Mesendoderm (in vitro differentiated cells): Measurements from ENCODE around the gene NDUFC2.
A peak's percentile ranks its signal among the peaks of the same experiment; 100 is the strongest.
"Not testable (repeated sequence)": the region's sequence is repeated elsewhere in the genome, so short reads cannot be mapped to it uniquely, and the experiment has no call there.

ENCODE experiments used
- DNase-seq: peaks from one replicate; pipeline ENCODE4 v3.0.0; 2013
- H2AK5ac ChIP-seq: 2 replicates; pipeline ENCODE4 v1.6.1; 2013; ENCODE audit warnings: low read length, inconsistent platforms
- H2BK120ac ChIP-seq: 2 replicates; pipeline ENCODE4 v1.6.1; 2013; ENCODE audit warnings: low read depth, mild to moderate bottlenecking, low read length, moderate library complexity, mixed read lengths
- H2BK15ac ChIP-seq: replicated peaks from 2 replicates; pipeline ENCODE4 v1.6.1; 2013; ENCODE audit warnings: low read depth, mild to moderate bottlenecking, moderate library complexity
- H2BK5ac ChIP-seq: 2 replicates; pipeline ENCODE4 v1.6.1; 2013; ENCODE audit warnings: low read length, inconsistent platforms
- H3K18ac ChIP-seq: 2 replicates; pipeline ENCODE4 v1.6.1; 2013; ENCODE audit warnings: mild to moderate bottlenecking, low read length, mixed read lengths
- H3K23ac ChIP-seq: one replicate; pipeline ENCODE4 v1.6.1; 2013; ENCODE audit warnings: low read length
- H3K27ac ChIP-seq: 2 replicates; pipeline ENCODE4 v1.5.1; 2013; ENCODE audit warnings: low read depth, mild to moderate bottlenecking, inconsistent platforms, low read length, moderate library complexity
- H3K27me3 ChIP-seq: 2 replicates; pipeline ENCODE4 v1.6.1; 2013; ENCODE audit warnings: low read length, control low read depth, mild to moderate bottlenecking, inconsistent platforms; ENCODE audit not compliant: insufficient read depth, poor library complexity
- H3K36me3 ChIP-seq: 2 replicates; pipeline ENCODE4 v1.6.1; 2013; ENCODE audit warnings: low read length, inconsistent platforms; ENCODE audit not compliant: control insufficient read depth, insufficient read depth
- H3K4ac ChIP-seq: one replicate; pipeline ENCODE4 v1.6.1; 2013; ENCODE audit warnings: low read depth, mild to moderate bottlenecking, low read length, moderate library complexity
- H3K4me1 ChIP-seq: 2 replicates; pipeline ENCODE4 v1.6.1; 2013; ENCODE audit warnings: low read depth, low read length, inconsistent platforms; ENCODE audit not compliant: control insufficient read depth
- H3K4me2 ChIP-seq: 2 replicates; pipeline ENCODE4 v1.6.1; 2013; ENCODE audit warnings: low read length
- H3K4me3 ChIP-seq: 2 replicates; pipeline ENCODE4 v1.5.1; 2013; ENCODE audit warnings: mild to moderate bottlenecking, low read length
- H3K56ac ChIP-seq: one replicate; pipeline ENCODE4 v1.6.1; 2013; ENCODE audit warnings: low read length
- H3K79me1 ChIP-seq: 2 replicates; pipeline ENCODE4 v1.6.1; 2013; ENCODE audit warnings: low read length, inconsistent platforms
- H3K79me2 ChIP-seq: 2 replicates; pipeline ENCODE4 v1.6.1; 2013; ENCODE audit warnings: mild to moderate bottlenecking, low read length; ENCODE audit not compliant: control insufficient read depth, insufficient read depth
- H3K9ac ChIP-seq: 2 replicates; pipeline ENCODE4 v1.6.1; 2013; ENCODE audit warnings: low read length, inconsistent platforms
- H4K5ac ChIP-seq: one replicate; pipeline ENCODE4 v1.6.1; 2013; ENCODE audit warnings: low read length
- H4K8ac ChIP-seq: one replicate; pipeline ENCODE4 v1.6.1; 2013; ENCODE audit warnings: low read depth, mild to moderate bottlenecking, control low read depth, low read length, moderate library complexity
- WGBS: extraction: QIAGEN DNeasy Blood & Tissue Kit; methylation state at CpG from one replicate; pipeline ENCODE4 v1.1.7; 2013; ENCODE audit warnings: low lambda C conversion rate, missing lambda C conversion rate; ENCODE audit not compliant: insufficient coverage; ENCODE audit errors: extremely low coverage; 5-methylcytosine and 5-hydroxymethylcytosine counted together

The NDUFC2 gene

DNA sequence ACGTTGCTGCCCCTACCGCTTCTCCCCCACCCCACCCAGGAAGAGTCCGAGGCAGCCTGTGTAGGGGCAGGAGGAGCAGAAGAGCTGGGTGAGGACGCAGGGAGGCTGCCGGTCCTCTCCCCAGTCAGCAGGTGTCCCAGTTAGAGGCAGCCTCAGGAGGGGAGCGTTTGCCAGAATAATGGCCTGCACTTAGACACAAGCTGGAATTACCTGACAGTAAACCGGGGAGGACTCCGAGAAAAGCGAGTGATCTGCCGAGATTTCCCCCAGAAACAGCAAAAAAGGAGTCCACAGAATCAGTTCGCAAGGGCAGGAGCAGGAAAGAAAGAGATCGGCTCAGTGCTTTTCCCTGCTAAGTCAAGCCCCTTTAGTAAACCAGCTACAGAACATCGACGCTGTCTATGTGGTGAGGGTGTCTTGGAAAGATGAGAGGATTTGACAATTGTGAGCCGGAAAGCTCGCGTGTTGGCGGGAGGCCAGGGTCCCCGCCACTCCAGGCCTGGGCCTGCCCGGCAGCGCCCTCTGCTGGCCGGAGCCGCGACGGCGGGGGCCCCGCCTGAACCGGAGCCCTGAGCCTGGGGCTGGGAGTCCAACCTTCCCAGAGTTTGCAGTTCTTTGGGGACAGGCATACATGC is 33.7 kb downstream of the NDUFC2 start:
- peak overlapping the region; percentile 71 for H3K4me2 ChIP-seq

DNA sequence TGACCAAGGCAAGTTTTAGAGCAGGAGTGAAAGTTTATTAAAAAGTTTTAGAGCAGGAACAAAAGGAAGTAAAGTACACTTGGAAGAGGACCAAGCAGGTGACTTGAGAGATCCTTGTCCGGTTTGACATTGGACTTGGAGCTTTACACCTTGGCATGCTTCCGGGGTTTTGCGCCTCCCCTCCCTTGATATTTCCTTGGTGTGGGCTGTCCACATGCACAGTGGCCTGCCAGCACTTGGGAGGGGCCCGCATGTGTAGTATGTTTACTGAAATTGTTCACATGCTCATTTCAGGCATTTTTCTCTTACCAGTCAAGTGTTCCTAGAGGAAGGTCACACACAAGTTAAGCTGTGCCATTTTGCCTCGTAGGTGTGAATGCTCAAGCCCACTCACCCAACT is 35.0 kb downstream of the NDUFC2 start:
- Histone ChIP-seq H3K27ac (no peak overlapping the region), H2BK15ac (no peak overlapping the region), H4K5ac (no peak overlapping the region), H3K23ac (no peak overlapping the region), H3K4me3 (no peak overlapping the region), H3K4me1 (peaks cover 2% of the 10 kb centered on the region), H3K79me2 (no peaks in the 10 kb centered on the region), H3K79me1 (no peaks in the 10 kb centered on the region), H4K8ac (no peak overlapping the region), H2BK120ac (no peak overlapping the region), H2BK5ac (no peak overlapping the region), H2AK5ac (no peak overlapping the region), H3K56ac (no peak overlapping the region), H3K4me2 (no peak overlapping the region), H3K18ac (no peak overlapping the region), H3K36me3 (no peaks in the 10 kb centered on the region), H3K9ac (no peak overlapping the region), H3K27me3 (no peaks in the 10 kb centered on the region), H3K4ac (no peak overlapping the region)
- DNase-seq = no peak
- no CpG with 5 or more reads among the region's 5 CpGs for WGBS

More for the DNA sequence above, 33.7 kb downstream of the NDUFC2 start:
- Histone ChIP-seq H3K4me3 (no peak overlapping the region), H2BK15ac (no peak overlapping the region), H3K18ac (no peak overlapping the region), H3K23ac (no peak overlapping the region), H3K4me1 (peaks cover 5% of the 10 kb centered on the region), H3K56ac (peak overlapping the region; percentile 83), H2AK5ac (no peak overlapping the region), H4K5ac (no peak overlapping the region), H2BK120ac (no peak overlapping the region), H3K79me2 (no peaks in the 10 kb centered on the region), H3K79me1 (no peaks in the 10 kb centered on the region), H3K4ac (no peak overlapping the region), H3K36me3 (no peaks in the 10 kb centered on the region), H4K8ac (no peak overlapping the region), H3K9ac (peak overlapping the region; percentile 55), H2BK5ac (no peak overlapping the region), H3K27ac (no peak overlapping the region), H3K27me3 (no peaks in the 10 kb centered on the region)
- WGBS = no CpG with 5 or more reads among the region's 28 CpGs
- peak; percentile 63 for DNase-seq

DNA sequence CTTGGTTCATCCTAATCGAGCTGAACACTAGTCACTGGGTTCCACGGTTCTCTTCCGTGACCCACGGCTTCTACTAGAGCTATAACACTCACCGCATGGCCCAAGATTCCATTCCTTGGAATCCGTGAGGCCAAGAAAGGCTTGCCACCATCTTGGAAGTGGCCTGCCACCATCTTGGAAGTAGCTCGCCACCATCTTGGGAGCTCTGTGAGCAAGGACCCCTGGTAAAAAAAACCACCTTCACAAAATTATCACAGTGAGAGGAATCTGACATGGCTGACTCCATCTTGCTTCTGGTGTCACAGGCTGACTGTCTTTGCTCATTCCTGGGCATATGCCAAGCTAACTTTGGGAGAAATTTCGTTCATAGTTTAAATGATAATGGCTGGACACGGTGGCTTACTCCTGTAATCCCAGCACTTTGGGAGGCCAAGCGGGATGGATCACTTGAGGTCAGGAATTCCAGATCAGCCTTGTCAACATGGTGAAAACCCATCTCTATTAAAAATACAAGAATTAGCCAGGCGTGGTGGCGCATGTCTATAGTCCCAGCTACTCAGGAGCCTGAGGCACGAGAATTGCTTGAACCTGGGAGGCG is 37.7 kb downstream of the NDUFC2 start:
- Histone ChIP-seq H2BK5ac (no peak overlapping the region), H4K8ac (no peak overlapping the region), H3K4me3 (no peak overlapping the region), H3K27me3 (no peaks in the 10 kb centered on the region), H3K36me3 (no peaks in the 10 kb centered on the region), H3K9ac (no peak overlapping the region), H3K27ac (no peak overlapping the region), H3K4me2 (no peak overlapping the region), H2BK15ac (no peak overlapping the region), H3K4me1 (peaks cover 2% of the 10 kb centered on the region), H2AK5ac (no peak overlapping the region), H3K56ac (no peak overlapping the region), H3K18ac (no peak overlapping the region), H3K79me1 (no peaks in the 10 kb centered on the region), H3K79me2 (no peaks in the 10 kb centered on the region), H3K23ac (no peak overlapping the region), H3K4ac (no peak overlapping the region), H2BK120ac (no peak overlapping the region), H4K5ac (no peak overlapping the region)
- DNase-seq = no peak
- no CpG with 5 or more reads among the region's 14 CpGs for WGBS

DNA sequence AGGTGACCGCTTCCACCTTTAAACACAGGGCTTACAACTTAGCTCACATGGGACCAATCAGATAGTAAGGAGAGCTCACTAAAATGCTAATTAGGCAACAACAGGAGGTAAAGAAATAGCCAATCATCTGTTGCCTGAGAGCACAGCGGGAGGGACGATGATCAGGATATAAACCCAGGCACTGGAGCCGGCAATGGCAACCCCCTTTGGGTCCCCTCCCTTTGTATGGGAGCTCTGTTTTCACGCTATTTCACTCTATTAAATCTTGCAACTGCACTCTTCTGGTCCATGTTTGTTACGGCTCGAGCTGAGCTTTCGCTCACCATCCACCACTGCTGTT is 38.3 kb downstream of the NDUFC2 start:
- H3K56ac ChIP-seq, H3K79me2 ChIP-seq, H3K4me1 ChIP-seq, H3K27ac ChIP-seq, H3K4ac ChIP-seq, H3K27me3 ChIP-seq, H3K23ac ChIP-seq, H2BK120ac ChIP-seq, H4K8ac ChIP-seq, H3K4me2 ChIP-seq, H2AK5ac ChIP-seq, H3K18ac ChIP-seq, H2BK15ac ChIP-seq, H3K36me3 ChIP-seq, H3K4me3 ChIP-seq, H3K79me1 ChIP-seq, H2BK5ac ChIP-seq, H3K9ac ChIP-seq, H4K5ac ChIP-seq: not testable (repeated sequence)
- DNase-seq = peak; percentile 26
- no CpG with 5 or more reads among the region's 8 CpGs for WGBS

DNA sequence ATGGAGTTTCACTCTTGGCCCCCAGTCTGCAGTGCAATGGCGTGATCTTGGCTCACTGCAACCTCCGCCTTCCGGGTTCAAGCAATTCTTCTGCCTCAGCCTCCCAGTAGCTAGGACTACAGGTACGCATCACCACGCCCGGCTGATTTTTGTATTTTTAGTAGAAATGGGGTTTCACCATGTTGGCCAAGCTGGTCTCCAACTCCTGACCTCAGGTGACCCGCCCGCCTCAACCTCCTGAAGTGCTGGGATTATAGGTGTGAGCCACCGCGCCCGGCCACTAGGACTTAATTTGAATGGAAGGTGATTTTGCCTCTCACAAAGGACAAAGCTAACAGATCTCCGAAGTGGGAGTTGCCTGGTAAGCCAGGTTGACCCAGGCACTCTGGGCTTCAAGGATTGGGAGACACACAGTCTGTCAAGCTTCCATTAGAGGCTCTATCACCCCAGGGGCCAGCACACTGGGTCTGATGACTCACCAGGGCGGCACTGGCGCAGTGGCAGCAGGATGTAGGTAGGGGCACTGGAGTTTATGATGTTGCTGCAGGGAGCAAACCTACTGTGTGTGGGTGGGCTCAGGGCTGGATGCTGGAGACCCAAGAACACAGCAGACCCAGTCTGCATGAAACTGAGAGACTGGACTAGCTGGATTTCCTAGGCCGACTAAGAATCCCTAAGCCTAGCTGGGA is 38.8 kb downstream of the NDUFC2 start:
- Histone ChIP-seq H3K9ac (no peak overlapping the region), H2BK5ac (no peak overlapping the region), H3K18ac (no peak overlapping the region), H3K79me2 (no peaks in the 10 kb centered on the region), H2BK15ac (no peak overlapping the region), H3K4ac (no peak overlapping the region), H3K27ac (no peak overlapping the region), H2BK120ac (no peak overlapping the region), H3K36me3 (no peaks in the 10 kb centered on the region), H2AK5ac (no peak overlapping the region), H3K23ac (no peak overlapping the region), H3K56ac (no peak overlapping the region), H3K4me1 (no peaks in the 10 kb centered on the region), H3K79me1 (no peaks in the 10 kb centered on the region), H4K8ac (no peak overlapping the region), H3K27me3 (no peaks in the 10 kb centered on the region), H3K4me2 (no peak overlapping the region), H3K4me3 (no peak overlapping the region), H4K5ac (no peak overlapping the region)
- DNase-seq = peak; percentile 68
- no CpG with 5 or more reads among the region's 15 CpGs for WGBS
